ENCODE data around the gene FASTKD3. TPM values are rescaled to one million over a fixed set of nuclear protein-coding genes. Genes with fewer than 3 reads are reported as not detected.

The FASTKD3 gene
- total and polyA plus RNA-seq, 5 experiments from 2014 or later: 6.0 to 13.7 (median 13.1) TPM

- Mint-ChIP-seq H3K27ac (peak overlapping the region in 1 of 10 donors; percentile 58), H3K27me3 (no peaks in the 10 kb centered on the region), H3K36me3 (peaks cover 26 to 93% (median 45%) of the 10 kb centered on the region in 3 donors), H3K9me3 (no peaks in the 10 kb centered on the region), H3K4me3 (no peak overlapping the region), H3K4me1 (peaks cover 0 to 3% (median under 1%) of the 10 kb centered on the region in 4 donors)
- DNase-seq: no peak
- POLR2A ChIA-PET: no interaction called here
- no peak for ATAC-seq
Measured at GRCh38 chr5:7897014-7897600, 28.3 kb upstream of the FASTKD3 start.

GRCh38 chr5:7894860-7895259, 26.0 kb upstream of the FASTKD3 start:
- H3K4me3 Mint-ChIP-seq: no peak overlapping the region
- H3K9me3 Mint-ChIP-seq: no peaks in the 10 kb centered on the region
- H3K27ac Mint-ChIP-seq: no peak overlapping the region
- POLR2A ChIA-PET: no interaction called here
- ATAC-seq (no peak), DNase-seq (no peak)
- H3K4me1 Mint-ChIP-seq: peaks cover 0 to 3% (median under 1%) of the 10 kb centered on the region in 4 donors
- no peaks in the 10 kb centered on the region for H3K27me3 Mint-ChIP-seq
- peaks cover 15 to 92% (median 46%) of the 10 kb centered on the region in 3 donors for H3K36me3 Mint-ChIP-seq

GRCh38 chr5:7894439-7894838, 25.6 kb upstream of the FASTKD3 start:
- ATAC-seq (no peak), DNase-seq (no peak)
- Mint-ChIP-seq H3K4me1 (peaks cover 0 to 3% (median under 1%) of the 10 kb centered on the region in 4 donors), H3K27me3 (no peaks in the 10 kb centered on the region), H3K9me3 (no peaks in the 10 kb centered on the region), H3K36me3 (peaks cover 11 to 92% (median 43%) of the 10 kb centered on the region in 3 donors), H3K4me3 (no peak overlapping the region), H3K27ac (peak overlapping the region in 1 of 10 donors; percentile 27)
- POLR2A ChIA-PET: no interaction called here

- POLR2A ChIA-PET: no interaction called here
- ATAC-seq (no peak), DNase-seq (no peak)
- no peak overlapping the region for H3K4me3 Mint-ChIP-seq
- no peaks in the 10 kb centered on the region for H3K27me3 Mint-ChIP-seq
- H3K9me3 Mint-ChIP-seq: no peaks in the 10 kb centered on the region
- no peak overlapping the region for H3K27ac Mint-ChIP-seq
- H3K4me1 Mint-ChIP-seq: peaks cover 2 to 6% (median 5%) of the 10 kb centered on the region in 4 donors
- H3K36me3 Mint-ChIP-seq: peaks cover 4 to 88% (median 19%) of the 10 kb centered on the region in 3 donors
Measured at GRCh38 chr5:7888901-7889300, 20.1 kb upstream of the FASTKD3 start.

- ATAC-seq: peak; percentile 35
- H3K9me3 Mint-ChIP-seq: no peaks in the 10 kb centered on the region
- peaks cover 4 to 86% (median 14%) of the 10 kb centered on the region in 3 donors for H3K36me3 Mint-ChIP-seq
- peak in 3 of 10 donors; percentile 13 to 24 (median 20) for DNase-seq
- H3K27me3 Mint-ChIP-seq: no peaks in the 10 kb centered on the region
- H3K4me1 Mint-ChIP-seq: peaks cover 1 to 7% (median 5%) of the 10 kb centered on the region in 4 donors
- POLR2A ChIA-PET: no interaction called here
- peak overlapping the region in 2 of 10 donors; percentile 48 to 52 for H3K27ac Mint-ChIP-seq
- H3K4me3 Mint-ChIP-seq: no peak overlapping the region
Measured at GRCh38 chr5:7886849-7887475, 18.1 kb upstream of the FASTKD3 start.

- Mint-ChIP-seq H3K4me3 (no peak overlapping the region), H3K27me3 (no peaks in the 10 kb centered on the region), H3K4me1 (peaks cover 6 to 24% (median 17%) of the 10 kb centered on the region in 4 donors), H3K36me3 (peaks cover 4 to 90% (median 8%) of the 10 kb centered on the region in 3 donors), H3K9me3 (no peaks in the 10 kb centered on the region), H3K27ac (peak overlapping the region in 3 of 10 donors; percentile 1 to 27 (median 25))
- POLR2A ChIA-PET: no interaction called here
- DNase-seq: no peak
- ATAC-seq: no peak
Measured at GRCh38 chr5:7884491-7885267, 15.8 kb upstream of the FASTKD3 start.

GRCh38 chr5:7882926-7883325, 14.1 kb upstream of the FASTKD3 start:
- no peak for DNase-seq
- Mint-ChIP-seq H3K36me3 (peaks cover 0 to 92% (median 15%) of the 10 kb centered on the region in 3 donors), H3K27me3 (no peaks in the 10 kb centered on the region), H3K4me3 (no peak overlapping the region), H3K4me1 (peaks cover 9 to 34% (median 20%) of the 10 kb centered on the region in 4 donors), H3K9me3 (no peaks in the 10 kb centered on the region), H3K27ac (peak overlapping the region in 1 of 10 donors; percentile 52)
- POLR2A ChIA-PET: no interaction called here
- no peak for ATAC-seq

- Mint-ChIP-seq H3K27me3 (no peaks in the 10 kb centered on the region), H3K9me3 (no peaks in the 10 kb centered on the region), H3K27ac (peak overlapping the region in 2 of 10 donors; percentile 48 to 87), H3K36me3 (peaks cover 0 to 92% (median 17%) of the 10 kb centered on the region in 3 donors), H3K4me1 (peaks cover 11 to 32% (median 25%) of the 10 kb centered on the region in 4 donors), H3K4me3 (no peak overlapping the region)
- DNase-seq: no peak
- no peak for ATAC-seq
- POLR2A ChIA-PET: no interaction called here
Measured at GRCh38 chr5:7881816-7882215, 13.0 kb upstream of the FASTKD3 start.

- Mint-ChIP-seq H3K27ac (peak overlapping the region in 7 of 10 donors; percentile 8 to 66 (median 47)), H3K9me3 (no peaks in the 10 kb centered on the region), H3K36me3 (peaks cover 0 to 92% (median 21%) of the 10 kb centered on the region in 3 donors), H3K4me1 (peaks cover 10 to 34% (median 27%) of the 10 kb centered on the region in 4 donors), H3K4me3 (no peak overlapping the region), H3K27me3 (no peaks in the 10 kb centered on the region)
- POLR2A ChIA-PET: no interaction called here
- DNase-seq: no peak
- ATAC-seq: no peak
Measured at GRCh38 chr5:7881091-7881490, 12.3 kb upstream of the FASTKD3 start.

- no peaks in the 10 kb centered on the region for H3K27me3 Mint-ChIP-seq
- peaks cover 17 to 45% (median 34%) of the 10 kb centered on the region in 4 donors for H3K4me1 Mint-ChIP-seq
- POLR2A ChIA-PET: no interaction called here
- ATAC-seq (no peak), DNase-seq (no peak)
- peak overlapping the region in 1 of 10 donors; percentile 49 for H3K27ac Mint-ChIP-seq
- H3K4me3 Mint-ChIP-seq: no peak overlapping the region
- H3K9me3 Mint-ChIP-seq: no peaks in the 10 kb centered on the region
- peaks cover 0 to 90% (median 19%) of the 10 kb centered on the region in 3 donors for H3K36me3 Mint-ChIP-seq
Measured at GRCh38 chr5:7878381-7878873, 9.6 kb upstream of the FASTKD3 start.

- POLR2A ChIA-PET: no interaction called here
- DNase-seq (no peak), ATAC-seq (no peak)
- Mint-ChIP-seq H3K27me3 (no peaks in the 10 kb centered on the region), H3K27ac (peak overlapping the region in 2 of 10 donors; percentile 69 to 76), H3K36me3 (peaks cover 0 to 87% (median 18%) of the 10 kb centered on the region in 3 donors), H3K9me3 (no peaks in the 10 kb centered on the region), H3K4me3 (no peak overlapping the region), H3K4me1 (peaks cover 23 to 51% (median 37%) of the 10 kb centered on the region in 4 donors)
Measured at GRCh38 chr5:7877851-7878250, 9.0 kb upstream of the FASTKD3 start.

GRCh38 chr5:7876867-7877266, 8.0 kb upstream of the FASTKD3 start:
- Mint-ChIP-seq H3K27ac (peak overlapping the region in 1 of 10 donors; percentile 76), H3K4me3 (no peak overlapping the region), H3K36me3 (peaks cover 0 to 81% (median 18%) of the 10 kb centered on the region in 3 donors), H3K27me3 (no peaks in the 10 kb centered on the region), H3K9me3 (no peaks in the 10 kb centered on the region), H3K4me1 (peaks cover 30 to 59% (median 45%) of the 10 kb centered on the region in 4 donors)
- ATAC-seq (no peak), DNase-seq (no peak)
- POLR2A ChIA-PET: no interaction called here

GRCh38 chr5:7875151-7875550, 6.3 kb upstream of the FASTKD3 start:
- DNase-seq: no peak
- Mint-ChIP-seq H3K27ac (no peak overlapping the region), H3K4me3 (no peak overlapping the region), H3K36me3 (peaks cover 0 to 68% (median 18%) of the 10 kb centered on the region in 3 donors), H3K4me1 (peaks cover 34 to 60% (median 53%) of the 10 kb centered on the region in 4 donors), H3K9me3 (no peaks in the 10 kb centered on the region), H3K27me3 (no peaks in the 10 kb centered on the region)
- ATAC-seq: no peak
- POLR2A ChIA-PET: no interaction called here

All from naive thymus-derived CD8-positive, alpha-beta T cell (primary cell).